HG03095 (cell line): ENCODE data around the gene PDZD7.

Source experiments
- ATAC-seq: cut with Tn5 transposase; IDR thresholded peaks from one replicate; pipeline ENCODE4 v1.9.1; 2021; ENCODE audit warnings: moderate library complexity; ENCODE audit not compliant: unreplicated experiment

PDZD7 gene

GRCh38 chr10:101061624-101062231 lies 30.8 kb upstream of the PDZD7 start, which contains the start of gene KAZALD1:
Gene KAZALD1, plus strand, starts transcription at chr10:101061989. Its CDS starts 604 bp downstream, at chr10:101062593.
- no peak for ATAC-seq

DNA sequence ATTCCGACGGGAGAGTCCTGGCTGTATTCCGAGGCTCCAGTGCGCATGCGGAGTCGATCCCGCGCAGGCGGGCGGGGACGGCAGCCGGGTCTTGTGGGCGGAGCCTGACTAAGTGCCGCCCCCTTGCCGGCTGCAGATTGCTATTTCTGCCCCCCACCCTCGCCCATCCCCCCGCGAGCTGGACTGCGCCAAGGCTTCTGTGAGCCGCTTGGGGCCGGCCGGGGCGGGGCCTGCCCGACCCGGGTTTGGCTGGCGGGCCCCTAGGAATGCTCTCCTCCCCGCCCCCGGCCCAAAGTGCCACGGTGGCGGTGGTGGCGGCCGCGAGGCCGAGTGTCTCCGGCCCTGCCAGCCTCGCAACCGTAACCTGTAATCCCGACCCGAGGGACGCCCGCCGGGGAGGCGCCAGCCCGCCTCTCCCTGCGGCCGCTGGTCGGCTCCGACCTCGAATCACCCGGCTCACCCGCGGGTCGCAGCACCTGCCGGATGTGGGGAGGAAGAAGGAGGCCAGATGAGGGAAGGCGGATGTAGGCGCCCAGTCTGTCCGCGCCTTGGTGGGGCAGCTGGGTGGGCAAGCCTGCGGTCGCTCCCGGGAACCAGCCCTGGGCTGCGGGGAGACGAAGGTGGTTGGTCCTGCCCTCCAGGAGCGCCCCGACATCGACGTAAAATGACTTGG lies 30.2 kb upstream of the PDZD7 start:
- peak; percentile 48 for ATAC-seq

DNA sequence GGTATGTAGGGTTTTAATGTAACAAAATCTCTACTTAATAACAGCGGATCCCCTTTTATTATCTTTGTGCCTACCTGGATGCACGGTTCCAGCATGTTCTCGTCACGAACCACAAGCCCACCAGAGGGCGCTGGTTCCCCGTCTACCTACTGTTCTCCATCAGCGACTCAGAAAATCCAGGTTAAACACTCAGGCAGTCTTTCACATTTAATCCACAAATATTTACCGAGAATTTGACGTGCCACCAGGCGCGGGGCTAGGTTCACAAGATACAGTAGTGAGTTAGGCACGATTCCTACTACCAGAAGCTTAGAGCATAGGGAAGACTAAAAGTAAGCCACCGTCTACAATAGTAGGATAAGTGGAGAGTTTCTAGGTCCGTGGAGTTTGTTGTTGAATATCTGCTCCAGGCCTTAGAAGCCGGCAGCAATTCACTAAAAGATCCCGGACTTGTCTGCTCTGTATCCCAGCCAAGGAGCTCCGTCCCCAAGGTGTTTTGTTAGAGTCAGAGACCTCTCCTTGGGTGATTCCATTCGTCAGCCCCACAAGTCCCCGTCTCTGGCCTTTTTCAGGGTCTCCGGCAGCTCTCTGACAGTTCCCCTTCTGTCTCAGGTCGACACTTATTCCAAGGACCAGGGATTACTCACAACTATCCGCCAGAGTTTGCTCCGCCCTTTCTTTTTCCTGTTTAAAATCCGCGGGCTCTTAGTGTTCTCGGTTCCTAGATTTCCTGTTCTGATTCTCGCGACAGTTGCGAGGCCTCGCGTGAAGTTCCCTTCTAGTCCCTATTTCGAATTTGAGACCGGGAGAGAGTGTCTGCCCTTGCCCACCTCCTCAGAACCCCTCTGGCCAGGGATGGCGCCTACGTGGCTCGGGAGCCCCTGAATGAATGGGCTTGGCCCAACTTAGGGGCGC lies 29.4 kb upstream of the PDZD7 start:
- peak; percentile 31 for ATAC-seq

DNA sequence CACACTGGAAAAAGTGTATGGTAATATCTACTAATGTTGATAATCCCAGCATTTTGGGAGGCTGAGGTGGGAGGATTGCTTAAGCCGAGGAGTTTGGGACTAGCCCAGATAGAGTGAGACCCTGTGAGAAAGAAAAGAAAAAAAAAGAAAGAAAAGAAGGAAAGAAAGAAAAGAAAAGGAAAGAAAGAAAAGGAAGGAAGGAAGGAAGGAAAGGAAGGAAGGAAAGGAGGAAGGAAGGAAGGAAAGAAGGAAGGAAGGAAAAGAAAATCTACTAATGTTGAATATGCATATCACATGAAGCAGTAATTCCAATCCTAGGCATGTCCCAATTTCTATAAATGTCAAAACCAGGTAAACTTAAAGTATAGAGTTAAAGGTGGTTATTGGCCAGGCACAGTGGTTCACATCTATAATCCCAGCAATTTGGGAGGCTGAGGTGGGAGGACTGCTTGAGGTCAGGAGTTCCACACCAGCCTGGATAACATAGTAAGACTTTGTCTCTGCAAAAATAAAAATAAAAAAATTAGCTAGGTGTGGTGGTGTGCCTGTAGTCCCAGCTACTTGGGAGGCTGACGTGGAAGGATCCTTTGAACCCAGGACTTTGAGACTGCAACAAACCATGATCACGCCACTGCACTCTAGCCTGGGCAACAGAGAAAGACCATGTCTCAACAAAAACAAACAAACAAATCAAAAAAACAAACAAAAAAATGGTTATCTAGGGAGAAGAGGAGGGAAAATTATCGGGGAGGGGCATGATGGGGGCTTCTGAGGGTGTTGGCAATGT lies 25.6 kb upstream of the PDZD7 start:
- no peak for ATAC-seq

- no peak for ATAC-seq
Observed at GRCh38 chr10:101055411-101055810, 24.5 kb upstream of the PDZD7 start.

DNA sequence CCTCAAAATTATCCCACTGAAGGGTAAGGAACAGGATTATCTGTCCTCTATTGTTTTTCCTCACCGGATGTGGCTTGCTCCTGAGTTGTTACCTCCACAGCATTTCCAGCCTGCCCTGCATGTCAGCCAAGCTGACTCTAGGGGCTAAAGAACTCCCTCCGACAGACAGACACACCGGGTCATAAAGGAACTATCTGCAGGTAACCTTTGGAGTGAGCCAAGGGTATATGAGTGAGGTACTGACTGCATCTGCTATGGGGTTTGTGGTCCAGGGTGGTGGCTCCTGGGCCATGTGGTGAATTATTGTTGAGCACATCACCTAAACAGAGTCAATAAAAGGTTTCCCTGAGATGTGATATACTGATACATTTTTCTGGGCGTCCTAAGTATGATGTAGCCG lies 23.9 kb upstream of the PDZD7 start:
- no peak for ATAC-seq

DNA sequence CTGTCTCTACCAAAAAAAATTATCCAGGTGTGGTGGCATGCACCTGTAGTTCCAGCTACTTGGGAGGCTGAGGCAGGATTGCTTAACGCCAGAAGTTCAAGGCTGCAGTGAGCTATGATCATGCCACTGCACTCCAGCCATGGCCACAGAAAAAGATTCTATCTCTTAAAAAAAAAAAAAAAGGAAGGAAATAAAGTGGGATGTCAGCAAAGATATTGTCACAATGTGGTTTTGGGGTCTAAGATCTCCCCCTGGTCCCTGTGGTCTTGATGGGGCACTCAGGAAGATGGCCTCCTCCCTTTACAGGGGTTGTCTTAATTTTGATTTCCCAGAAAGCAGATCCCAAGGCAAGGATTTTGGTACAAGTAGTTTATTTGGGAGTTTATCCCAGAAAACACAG lies 23.4 kb upstream of the PDZD7 start:
- ATAC-seq, result no peak

DNA sequence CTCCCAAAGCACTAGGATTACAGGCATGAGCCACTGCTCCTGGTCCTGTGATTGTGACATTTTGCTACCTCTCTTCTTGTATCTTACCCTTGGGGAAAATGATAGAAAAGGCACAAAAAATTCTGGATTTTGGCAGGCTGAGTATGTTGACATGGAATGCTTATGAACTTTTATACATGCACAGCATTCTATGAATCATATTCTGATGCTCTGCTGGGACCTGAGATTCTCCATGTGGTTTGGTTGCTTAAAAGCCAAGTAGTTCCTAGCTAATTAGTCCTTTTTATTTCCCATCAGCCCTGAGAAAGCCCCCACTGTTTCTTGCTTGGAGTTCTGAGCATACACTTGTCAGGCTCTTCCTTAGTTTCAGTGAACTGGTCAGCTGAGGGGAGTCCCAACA lies 22.6 kb upstream of the PDZD7 start:
- ATAC-seq, result no peak

- ATAC-seq, result no peak
Observed at GRCh38 chr10:101052285-101052684, 21.4 kb upstream of the PDZD7 start.

DNA sequence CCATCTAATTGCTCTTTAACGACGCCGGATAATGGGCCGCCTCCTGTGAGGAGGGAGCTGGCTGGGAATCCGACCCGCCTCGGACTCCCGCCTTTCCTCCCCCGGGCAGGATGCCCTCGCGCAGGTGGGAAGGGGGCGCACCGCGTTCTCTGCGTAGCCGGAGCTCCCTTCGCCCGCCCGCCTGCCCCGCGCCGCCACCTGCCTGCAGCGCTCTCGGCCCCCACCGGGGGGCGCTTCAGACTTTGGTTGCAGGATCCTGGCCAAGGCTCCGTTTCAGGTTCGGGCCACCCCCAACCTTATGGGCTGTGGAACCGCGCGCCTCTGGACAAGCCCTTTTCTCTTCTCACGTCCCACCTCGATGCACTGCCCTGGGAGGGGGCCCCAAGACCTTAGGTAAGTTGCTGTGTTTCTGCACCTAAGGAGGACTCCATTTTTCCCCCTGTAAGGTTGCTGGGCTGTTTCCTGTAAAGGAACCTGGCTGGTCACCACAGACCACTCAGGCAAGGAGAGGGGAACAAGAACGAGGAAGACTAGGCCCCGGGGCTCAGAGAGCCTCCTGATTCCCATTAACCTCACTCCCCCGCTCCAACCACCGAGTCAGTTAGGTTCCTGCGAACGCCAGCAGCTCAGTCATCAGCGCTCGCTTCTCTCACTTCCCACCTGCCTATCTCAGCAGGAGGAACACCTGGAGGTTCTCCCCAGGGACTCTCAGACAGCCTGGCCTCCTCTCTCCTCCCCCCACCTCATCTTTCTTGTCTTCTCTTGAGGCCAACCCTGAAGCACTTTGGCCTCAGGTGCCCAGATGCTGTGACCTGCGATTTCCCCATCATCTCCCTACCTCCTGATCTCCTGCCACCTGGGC lies 19.5 kb upstream of the PDZD7 start:
- peak; percentile 52 for ATAC-seq

DNA sequence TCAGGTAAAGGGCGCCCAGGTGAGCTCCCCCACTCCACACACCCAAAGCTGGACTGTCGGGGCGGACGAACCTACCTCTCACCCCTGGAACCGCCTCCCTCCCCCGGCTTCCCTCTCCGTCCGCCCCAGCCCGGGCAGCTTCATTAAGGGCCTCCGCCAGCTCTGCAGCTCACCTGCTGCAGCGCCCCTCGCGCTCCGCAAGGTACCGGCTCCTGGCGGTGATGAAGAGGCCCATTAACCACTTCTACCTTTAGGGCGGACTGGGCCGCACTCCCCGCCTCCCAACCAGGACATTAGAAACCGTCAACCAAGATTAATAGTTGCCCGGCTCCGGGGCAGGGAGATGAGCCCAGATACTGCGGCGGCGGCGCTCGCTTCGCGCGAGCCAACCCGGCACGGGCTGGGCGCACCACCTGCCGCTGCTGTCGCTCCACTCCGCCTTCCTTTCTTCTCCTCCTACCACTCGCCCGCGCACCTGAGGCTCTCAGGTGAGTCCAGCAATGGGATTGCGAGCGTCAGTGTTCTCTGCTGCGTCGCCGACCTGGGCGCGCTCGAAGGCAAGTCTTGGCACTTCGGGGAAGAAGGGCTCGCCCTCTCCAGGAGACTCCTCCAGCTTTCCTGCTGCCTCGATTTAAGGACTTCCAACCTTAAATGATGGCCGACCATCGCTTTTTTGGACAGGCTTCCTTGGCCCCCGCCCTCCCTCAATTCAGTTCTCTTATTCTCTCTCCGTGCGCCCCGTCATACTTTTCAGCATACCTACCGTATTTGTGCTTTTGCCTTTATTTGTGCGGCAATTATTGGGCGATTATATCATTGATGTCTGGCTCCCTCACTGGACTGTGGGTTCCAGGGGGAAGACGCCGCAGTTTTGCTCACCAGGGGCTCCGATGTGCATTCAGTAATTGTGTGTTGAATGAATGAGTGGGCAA lies 17.3 kb upstream of the PDZD7 start:
- ATAC-seq, result no peak

DNA sequence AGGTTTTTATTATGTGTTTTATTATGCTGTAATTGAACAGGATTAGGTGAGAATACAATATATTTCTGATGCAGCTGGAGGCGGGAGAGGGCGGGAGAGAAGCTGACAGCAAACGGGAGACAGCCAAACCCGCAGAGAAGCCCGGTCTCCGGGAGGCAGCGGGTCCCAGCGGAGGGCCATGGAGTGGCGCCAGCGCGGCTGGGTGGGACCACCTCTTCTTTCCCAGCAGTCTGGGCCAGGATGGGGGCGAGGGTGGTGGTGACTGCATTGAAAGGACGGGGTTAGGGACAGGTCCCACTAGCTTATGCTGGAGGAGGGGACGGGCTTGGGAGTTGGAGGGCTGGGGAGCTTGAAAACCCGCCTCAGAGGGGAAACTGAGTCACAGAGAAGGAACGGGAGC lies 16.3 kb upstream of the PDZD7 start:
- ATAC-seq, result no peak

DNA sequence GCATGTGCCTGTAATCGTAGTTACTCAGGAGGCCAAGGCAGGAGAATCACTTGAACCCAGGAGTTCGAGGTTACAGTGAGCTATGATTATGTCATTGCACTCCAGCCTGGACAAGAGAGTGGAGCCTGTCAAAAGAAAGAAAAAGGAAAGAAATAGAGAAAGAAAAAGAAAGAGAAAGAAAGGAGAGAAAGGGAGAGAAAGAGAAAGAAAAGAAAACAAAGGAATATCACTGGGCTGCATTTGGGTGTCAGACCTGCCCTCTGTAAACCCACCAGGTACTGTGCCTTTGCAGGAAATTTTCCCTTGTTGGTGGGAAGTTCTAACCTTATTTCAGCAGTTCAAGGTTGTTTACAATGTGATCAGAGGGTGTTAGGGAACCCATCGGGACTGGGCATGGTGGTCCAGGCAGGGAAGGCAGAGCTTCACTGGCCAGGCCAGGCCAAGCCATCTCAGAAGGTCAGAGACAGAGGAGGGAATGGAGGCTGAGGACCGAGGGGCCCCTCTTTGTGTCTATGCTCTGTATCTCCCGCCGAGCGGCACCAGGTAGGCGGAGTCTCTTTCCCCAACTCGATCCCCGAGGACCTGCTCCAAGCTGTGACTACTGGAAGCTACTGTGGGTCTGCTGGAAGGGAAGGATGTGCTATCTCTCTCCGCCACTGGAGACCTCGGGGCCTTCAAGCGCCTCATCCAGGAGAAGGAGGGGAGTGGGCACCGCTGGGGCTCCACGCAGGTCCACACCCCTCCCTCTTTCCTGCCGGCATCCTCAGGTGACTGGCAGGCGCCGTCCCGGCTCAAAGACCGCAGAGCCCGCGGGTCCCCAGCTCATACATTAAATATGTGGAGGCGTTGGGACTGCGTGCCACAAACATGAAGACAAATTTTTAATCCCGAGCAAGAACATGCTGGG lies 15.7 kb upstream of the PDZD7 start:
- no peak for ATAC-seq

DNA sequence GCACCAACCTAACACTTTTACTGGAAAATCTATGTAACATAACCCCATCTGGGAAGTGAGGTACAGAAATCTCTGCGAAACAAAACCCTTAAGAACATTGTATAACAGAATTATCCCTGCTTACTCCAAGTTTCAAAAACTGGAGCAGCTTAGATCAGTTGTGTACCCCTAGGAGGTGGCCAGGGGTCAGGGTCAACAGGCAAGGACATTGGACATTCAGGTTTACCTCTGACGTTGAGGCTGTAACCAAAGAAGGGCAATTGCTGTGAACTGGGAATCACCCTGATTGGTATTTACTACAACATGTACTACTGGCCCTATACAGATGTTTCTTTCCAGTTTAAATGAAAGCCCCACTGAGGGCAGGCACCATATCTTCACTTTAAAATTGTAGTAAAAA lies 13.2 kb upstream of the PDZD7 start:
- ATAC-seq, result no peak

DNA sequence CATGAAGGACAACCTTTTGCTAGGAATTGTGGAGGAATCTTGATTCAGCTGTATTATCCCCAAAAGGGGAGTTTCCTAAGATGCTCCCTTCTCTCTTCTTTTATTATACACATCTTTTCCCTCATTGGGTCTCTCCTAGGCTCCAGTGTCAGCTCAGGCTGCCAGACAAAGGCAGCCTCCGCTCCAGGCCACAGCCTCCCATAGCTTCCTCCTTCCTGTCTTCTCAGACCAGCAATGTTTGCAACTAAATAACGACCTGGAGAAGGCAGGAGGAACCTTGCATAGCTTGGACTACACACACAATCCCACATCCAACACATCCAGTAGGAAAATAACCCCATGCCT lies 12.4 kb upstream of the PDZD7 start:
- no peak for ATAC-seq

DNA sequence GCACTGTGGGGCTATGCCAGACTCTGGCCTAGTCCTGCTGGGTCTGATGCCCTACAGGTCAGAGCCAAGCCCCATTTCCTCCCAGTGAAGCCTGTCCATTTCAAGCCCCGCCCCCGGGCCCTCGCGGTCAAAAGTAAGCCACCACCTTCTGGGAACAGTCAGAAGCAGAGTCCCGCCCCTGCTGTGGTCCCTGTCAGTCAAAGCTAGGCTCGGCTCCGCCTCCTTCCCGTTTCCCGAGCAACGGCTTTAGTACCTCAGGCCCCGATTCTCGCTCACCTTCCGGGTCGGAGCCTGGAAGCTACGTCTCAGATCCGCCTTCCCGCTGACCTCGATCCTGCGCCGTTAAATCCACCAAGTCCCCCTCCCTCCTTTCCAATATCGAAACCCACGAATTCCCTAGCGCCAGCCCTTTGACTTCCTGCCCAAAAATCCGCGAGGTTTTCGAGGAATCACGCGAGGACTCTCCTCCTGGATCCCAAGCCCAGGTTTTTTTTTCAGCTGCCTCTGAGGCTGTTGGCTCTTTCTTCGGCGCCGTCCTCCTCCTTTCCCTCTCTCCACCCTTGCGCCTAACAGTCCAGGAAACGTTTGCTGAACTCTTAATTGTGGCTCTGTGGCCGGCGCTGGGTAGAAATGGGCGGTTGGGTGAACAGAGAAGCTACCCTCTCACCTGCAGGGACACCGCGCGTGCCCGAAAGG lies 11.9 kb upstream of the PDZD7 start:
- peak; percentile 97 for ATAC-seq

GRCh38 chr10:101042118-101042517 lies 11.2 kb upstream of the PDZD7 start:
- ATAC-seq, result no peak
